H54 (cell line): ENCODE measurements around the gene INF2.

ENCODE experiments used
- DNase-seq: peaks from one replicate; pipeline ENCODE4 v3.0.0; 2011; ENCODE audit warnings: low spot score, mixed read lengths; ENCODE audit not compliant: insufficient read length
- FAIRE-seq: peaks from 3 replicates; lab custom pipeline; 2011; peaks lifted over from hg19 to GRCh38; lab: Jason Lieb, UNC
- POLR2A ChIP-seq: IDR thresholded peaks from 2 replicates; pipeline ENCODE4 v1.6.1; 2011; ENCODE audit warnings: low read depth, mild to moderate bottlenecking, low read length

INF2 gene

DNA sequence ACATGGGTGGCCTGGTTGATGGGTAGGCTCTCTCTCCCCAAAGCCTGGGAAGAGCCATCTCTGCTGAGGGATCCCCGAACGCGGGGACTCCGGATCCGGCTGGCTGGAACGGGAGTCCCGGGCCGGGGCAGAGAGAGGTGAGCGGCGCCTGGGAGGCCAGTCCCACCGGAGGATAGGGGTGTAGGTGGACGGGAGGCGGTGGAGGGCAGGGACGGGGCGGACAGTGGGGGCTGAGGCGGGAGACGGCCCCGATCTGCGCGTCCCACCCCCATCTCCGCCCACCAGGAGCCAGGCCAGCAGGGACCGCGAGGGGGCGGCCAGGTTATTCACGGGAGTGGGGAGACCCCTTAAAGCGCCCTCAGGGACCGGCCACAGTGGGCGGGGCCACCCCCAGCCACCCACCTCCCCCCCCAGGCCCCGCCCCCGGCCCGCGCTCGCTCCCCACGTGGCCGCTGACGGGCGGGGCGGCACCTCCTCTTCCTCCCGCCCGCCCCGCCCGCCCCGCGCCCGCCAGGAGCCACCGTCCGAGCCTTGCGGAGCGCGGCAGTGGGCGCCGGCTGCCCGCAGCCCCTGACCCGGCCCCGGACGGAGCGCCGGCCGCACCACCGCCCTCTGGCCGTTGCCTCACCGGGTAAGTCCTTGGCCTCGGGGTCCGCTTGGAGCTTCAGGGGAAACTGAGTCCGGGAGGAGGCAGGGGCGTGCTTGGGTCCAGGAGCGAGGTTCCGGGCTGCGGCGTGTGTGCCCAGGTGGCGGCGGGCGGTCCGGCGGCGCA lies at the start of gene INF2:
Gene INF2, plus strand, starts transcription at position 510 of the 772 bp plus-strand sequence. CDS start 11,748 bp downstream, outside the sequence.
- peak; percentile 80 for DNase-seq
- FAIRE-seq, result no peak
- TF ChIP-seq POLR2A, result peak; percentile 64

DNA sequence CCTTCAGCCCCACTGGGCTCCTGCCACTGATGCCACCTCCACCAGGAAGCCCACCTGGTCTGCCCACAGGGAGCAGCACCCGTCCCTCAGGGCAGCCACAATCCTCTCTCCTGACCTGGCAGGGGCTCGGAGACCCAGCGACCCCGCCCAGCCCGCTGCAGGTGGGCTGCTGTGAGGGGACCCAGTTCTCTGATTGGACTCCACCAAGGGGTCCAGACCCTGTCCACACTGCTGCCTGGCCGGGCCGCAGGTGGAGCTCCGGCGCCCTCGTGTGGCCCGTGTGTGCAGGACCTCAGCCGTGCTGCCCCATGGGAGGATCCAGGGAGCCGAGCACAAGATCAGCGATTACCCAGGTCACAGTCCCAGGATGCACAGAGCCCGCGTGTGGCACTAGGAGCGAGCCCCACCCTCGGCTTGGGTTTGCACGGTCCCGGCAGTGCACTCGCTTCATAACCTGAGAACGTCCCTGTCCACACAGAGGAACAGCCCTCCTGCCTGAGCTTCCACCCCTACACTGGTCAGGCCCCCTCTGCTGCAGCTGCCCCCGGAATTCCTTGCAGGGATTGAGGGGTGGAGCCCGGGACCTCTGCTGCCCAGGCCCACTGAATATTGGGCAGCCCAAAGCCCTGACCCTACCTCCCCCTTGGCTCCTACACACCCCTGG lies 49.4 kb upstream of the INF2 start:
- TF ChIP-seq POLR2A, result no peak
- FAIRE-seq (peak; percentile 87), DNase-seq (peak; percentile 95)

DNA sequence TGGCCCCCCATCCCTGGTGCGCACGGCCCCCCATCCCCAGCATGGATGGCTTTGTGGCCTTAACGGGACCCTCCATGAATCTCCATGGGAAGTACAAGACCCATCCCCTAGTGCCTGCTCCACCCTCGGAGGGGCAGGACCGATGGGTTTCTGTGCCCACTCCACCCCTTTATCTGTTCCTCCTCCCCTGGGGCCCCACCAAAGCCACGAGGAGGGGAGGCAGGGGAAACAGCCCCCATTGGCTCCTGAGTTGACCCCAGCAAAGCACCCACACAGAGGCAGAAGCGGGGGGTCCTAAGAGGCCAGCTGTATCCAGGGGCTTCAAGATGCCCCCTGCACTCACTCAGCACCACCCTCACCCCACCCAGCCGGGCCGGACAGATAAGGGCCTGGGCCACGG lies 48.7 kb upstream of the INF2 start:
- DNase-seq (no peak), FAIRE-seq (no peak)
- TF ChIP-seq POLR2A, result no peak

DNA sequence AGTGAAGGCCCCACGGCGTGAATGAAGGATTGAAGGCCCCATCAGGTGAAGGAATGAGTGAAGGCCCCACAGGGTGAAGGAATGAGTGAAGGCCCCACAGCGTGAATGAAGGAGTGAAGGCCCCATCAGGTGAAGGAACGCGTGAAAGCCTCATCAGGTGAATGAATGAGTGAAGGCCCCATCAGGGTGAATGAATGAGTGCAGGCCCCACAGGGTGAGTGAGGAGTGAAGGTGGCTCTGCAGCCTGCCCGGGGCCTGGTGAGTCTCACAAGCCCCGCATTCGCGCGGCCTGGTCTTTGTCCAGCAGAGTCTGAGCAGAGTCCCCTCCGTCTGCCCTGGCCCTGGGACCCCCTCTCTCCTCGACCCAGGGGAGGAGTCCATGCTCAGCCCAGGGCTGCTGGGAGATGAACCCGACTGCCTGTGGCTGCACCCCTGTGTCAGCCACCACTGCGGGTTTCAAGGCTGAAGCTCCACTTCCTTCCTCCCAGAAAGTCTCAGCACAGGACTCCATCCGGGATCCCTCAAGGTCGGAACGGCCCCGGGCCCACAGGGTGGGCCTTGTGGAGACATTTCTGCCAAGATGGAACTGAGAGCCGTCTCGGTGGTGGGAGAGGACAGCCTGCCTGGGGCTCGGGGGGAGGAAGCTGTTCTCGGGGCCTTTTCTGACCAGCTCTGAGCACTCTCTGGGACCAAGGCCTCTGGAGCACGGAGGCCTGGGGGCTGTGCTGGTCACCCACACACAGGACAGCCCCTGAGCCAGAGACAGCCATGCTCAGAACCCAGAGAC lies 47.5 kb upstream of the INF2 start:
- DNase-seq (no peak), FAIRE-seq (no peak)
- TF ChIP-seq POLR2A, result no peak

DNA sequence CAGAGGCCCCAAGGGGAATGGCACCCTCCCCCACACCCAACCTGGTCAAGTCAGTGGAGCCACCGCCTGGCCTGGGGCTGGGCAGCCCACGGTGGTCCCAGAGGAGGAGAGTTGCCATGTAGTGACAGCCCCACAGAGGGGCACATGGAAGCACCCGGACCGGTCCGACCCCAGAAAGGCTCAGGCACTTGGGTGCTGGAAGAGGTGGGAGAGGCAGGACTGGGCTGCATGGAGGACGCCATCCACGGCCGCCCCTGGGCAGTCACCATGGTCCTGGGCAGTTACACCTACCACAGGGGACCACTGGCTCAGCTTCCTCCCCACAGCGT lies 46.9 kb upstream of the INF2 start:
- DNase-seq (no peak), FAIRE-seq (no peak)
- TF ChIP-seq POLR2A, result no peak

DNA sequence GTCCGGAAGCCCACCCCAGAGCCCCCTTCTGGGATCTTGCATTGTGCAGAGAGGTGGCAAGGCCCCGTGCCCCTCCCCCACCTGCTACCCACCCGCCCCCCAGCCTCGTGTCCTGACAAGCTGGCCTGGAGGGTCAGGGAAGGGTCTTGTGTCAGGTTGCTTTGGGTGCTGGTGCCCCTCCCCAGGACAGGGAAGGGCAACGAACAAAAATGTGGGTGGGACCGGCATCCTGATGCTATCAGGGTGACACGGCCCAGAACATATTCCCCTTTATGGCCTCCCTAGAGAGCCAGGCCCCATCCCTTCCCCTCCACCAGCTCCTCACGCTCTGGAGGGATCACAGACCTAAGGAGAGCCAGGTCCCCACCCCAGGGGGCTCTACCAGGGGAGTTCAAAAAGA lies 46.1 kb upstream of the INF2 start:
- DNase-seq (no peak), FAIRE-seq (no peak)
- TF ChIP-seq POLR2A, result no peak

DNA sequence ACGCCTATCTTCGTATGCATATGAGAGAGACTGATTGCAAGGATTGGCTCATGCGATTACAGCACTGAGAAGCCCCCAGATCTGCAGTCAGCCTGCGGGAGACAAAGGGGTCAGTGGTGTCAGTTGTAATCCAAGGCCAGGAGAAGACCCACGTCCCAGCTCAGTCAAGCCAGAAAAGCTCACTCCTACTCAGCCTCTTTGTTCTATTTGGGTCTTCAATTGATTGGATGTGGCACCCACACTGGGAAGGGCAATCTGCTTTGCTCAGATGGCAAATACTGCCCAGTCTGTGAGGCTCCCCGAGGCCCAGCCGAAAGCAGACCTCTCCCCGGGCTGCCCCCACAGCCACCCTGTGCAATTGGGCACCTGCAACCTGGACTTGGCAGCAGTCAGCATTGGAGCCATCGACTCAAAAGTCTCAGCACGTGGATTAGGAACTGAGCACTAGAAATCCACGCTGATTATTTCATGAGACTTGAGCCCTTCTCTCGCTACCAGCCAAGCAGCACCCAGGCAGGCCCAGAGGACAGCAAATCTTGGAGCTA lies 45.3 kb upstream of the INF2 start:
- FAIRE-seq, result no peak
- DNase-seq, result no peak
- TF ChIP-seq POLR2A, result no peak

DNA sequence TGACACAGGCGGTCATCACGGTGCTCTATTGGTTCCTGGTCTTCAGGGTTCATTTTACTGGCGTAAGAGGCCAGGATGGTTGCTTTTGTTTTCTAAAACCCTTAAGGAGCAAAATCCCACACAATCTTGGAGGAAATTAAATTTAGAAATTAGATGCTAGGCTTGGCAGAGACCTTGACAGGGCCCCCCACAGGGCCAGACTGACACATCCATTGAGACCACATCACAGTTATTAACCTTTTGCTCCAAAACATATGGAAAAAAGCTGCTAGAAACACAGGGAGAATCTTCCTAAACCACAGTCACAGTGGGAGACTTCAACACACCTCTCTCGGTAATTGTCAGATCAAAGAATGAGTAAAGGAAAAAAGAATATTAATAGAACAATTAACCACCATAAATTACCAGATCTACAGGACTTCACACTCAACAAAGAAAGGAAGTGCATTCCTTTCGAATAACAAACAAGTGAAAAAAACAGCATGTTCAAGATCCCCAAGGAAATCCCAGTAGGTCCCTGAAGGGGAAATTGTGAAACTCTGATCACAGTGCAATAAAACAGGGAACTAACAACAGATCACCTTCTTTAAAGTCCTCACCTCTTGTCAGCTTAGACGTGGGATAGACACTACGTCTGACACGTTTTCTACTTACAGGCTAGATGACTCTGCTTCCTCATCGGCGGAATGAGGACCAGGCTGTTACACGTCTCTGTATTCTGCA lies 44.6 kb upstream of the INF2 start:
- TF ChIP-seq POLR2A, result no peak
- FAIRE-seq, result no peak
- no peak for DNase-seq

DNA sequence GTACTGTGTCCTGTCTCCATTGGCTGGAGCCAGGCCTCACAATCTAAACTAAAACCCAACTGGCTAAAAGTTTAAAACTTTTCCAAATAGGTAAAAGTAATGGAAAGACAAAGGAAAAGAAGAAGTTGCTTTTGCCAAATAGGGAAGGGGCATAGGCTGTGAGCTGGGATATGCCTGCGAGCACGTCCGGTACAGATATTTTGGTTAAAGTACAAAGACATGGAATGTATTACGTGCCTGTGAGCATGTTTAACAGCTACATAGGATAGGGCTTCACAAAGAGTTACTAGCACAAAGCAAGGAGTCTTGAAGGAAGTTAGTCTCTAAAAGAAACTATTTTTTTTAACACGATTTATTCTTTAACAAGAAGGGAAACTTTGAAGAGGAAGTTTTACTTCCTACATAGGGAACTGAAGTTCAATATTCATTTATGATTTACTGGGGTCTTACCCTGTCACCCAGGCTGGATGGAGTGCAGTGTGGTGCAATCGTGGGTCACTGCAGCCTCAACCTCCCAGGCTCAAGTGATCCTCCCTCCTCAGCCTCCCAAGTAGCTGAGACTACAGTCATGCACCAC lies 41.9 kb upstream of the INF2 start:
- FAIRE-seq (no peak), DNase-seq (no peak)
- no peak for TF ChIP-seq POLR2A

DNA sequence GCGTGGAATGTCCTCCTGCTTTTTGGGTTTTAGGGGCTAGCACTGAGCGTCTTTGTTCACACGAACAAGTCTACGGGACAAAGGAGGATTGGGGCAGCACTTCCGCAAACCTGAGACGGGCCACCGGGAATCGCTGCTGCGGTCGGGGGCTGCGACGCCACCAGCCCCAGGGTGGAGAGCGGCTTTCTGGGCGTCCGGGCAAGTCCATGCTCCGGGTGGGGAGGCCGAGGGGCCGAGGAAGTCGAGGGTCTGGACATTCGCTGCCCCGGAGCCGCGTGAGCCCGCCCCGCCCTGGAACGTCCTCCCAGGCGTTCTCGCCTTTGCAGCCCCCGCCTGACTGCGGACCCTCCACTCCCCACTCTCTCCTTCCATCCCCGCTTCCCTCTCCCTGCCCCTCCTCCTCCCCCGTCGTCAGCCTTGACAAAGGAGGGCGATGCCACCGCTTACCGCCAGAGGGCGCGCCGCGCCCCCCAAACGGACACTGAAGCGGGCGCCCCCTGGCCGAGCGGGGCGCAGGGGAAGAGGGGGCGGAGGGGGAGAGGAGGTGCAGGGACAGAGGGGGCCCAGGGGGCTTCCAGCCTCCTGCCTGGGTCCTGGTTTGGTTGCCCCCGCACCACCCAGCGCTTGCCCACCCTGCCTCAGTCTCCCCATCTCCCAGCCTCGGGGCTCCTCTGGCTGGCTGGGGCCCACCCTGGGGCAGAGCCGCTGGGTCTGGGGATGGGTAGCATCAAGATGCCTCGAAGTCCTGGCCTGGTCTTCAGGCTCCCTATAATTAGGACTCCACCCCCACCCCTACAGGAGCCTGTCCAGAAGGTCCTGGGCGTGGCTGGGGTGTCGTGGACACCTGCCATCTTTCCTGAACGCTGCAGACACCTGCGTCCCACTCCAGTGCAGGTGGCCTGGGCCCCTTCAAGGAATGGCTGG lies 39.1 kb upstream of the INF2 start:
- peak; percentile 74 for DNase-seq

DNA sequence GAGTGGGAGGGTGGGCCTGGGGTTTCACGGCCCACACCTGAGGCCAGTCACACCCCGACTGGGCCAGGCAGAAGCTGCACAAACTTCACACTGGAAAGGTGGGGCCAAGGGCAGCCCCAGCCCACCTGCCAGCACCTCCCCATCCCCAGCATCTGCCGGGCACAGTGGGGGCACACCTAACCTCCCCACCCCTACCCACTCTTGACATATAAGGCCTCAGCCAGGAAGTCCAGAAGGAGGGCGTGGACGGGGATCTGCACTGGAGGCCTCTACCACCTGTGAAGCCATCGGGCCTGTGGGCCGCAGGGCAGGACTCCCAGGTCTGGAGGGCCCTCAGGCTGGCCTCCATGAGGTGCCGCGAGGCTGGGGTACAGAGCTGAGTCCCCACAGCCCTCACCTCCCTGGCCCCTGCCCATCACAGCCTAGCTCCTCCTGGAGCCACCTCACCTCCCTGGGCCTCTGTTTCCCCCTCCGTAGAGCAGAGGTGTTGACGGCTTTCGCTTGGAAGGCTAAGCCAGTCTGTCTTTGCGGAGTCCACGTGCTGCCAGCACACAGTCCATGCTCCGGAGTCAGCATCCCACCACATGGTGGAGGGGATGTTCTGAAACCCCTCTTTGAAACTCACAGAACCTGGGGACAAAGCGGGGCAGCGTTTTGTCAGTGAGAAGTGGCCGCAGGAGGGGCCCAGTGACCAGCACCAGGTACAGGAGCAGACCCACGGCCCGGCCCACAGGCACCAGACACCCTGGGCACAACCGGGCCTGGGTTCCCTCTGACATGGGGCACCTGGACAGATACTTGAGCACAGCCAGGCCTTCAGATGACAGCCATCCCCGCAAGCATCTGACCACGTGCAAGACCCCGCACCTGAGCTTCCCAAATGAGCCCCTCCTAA lies 38.2 kb upstream of the INF2 start:
- no peak for TF ChIP-seq POLR2A
- FAIRE-seq, result no peak

More for the DNA sequence above, 39.1 kb upstream of the INF2 start:
- no peak for TF ChIP-seq POLR2A
- FAIRE-seq, result no peak

More for the DNA sequence above, 38.2 kb upstream of the INF2 start:
- no peak for DNase-seq
